Sigmoid colon (tissue), 4 donors: ENCODE measurements around the gene SETD7.

Source experiments
- POLR2AphosphoS5 ChIP-seq, 4 donors: sonication (generic); formaldehyde crosslinking; IDR thresholded peaks; one replicate each; pipeline ENCODE4 v1.6.1; 2017; ENCODE audit warnings: antibody characterized with exemption in 4 of 4
- TF ChIP-seq, protein P1 (sequence below), 4 experiments: fragments of 450-650 bp in 3 of 4; fragments of 200-600 bp in 1 of 4; IDR thresholded peaks; one replicate each; pipeline ENCODE4 v1.5.1; 2016 to 2019; ENCODE audit warnings: antibody characterized with exemption in 4 of 4, mild to moderate bottlenecking in 3 of 4, moderate library complexity in 2 of 4

- TF ChIP-seq, protein P1, sequence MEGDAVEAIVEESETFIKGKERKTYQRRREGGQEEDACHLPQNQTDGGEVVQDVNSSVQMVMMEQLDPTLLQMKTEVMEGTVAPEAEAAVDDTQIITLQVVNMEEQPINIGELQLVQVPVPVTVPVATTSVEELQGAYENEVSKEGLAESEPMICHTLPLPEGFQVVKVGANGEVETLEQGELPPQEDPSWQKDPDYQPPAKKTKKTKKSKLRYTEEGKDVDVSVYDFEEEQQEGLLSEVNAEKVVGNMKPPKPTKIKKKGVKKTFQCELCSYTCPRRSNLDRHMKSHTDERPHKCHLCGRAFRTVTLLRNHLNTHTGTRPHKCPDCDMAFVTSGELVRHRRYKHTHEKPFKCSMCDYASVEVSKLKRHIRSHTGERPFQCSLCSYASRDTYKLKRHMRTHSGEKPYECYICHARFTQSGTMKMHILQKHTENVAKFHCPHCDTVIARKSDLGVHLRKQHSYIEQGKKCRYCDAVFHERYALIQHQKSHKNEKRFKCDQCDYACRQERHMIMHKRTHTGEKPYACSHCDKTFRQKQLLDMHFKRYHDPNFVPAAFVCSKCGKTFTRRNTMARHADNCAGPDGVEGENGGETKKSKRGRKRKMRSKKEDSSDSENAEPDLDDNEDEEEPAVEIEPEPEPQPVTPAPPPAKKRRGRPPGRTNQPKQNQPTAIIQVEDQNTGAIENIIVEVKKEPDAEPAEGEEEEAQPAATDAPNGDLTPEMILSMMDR (IDR thresholded peaks at IDR 0.05), result no peak
- TF ChIP-seq POLR2AphosphoS5 (IDR thresholded peaks at IDR 0.05), result no peak
Observed at GRCh38 chr4:139559089-139559479, 3.1 kb upstream of the SETD7 start.
